GM12878 (cell line): Measurements from ENCODE around the gene CHSY3. TPM values are rescaled to one million over a fixed set of nuclear protein-coding genes. Genes with fewer than 3 reads are reported as not detected.

Experiments
- ATAC-seq: fragments of 200-7000 bp; cut with Tn5 transposase; 3 replicates; pipeline ENCODE4 v1.9.1; 2020; ENCODE audit warnings: mild to moderate bottlenecking, moderate library complexity
- BruUV-seq: library from RNA; stranded (reverse); fragments of 400-500 nt; replicated peaks from 2 replicates; lab custom pipeline; 2021; lab: Mats Ljungman, UMichigan
- CTCF ChIA-PET: fragments of 300-600 bp; sonication (Branson Sonifier 250); formaldehyde crosslinking; extraction: SDS; loops from one replicate; lab custom pipeline; 2021; ENCODE audit warnings: inconsistent platforms; lab: Yijun Ruan, JAX
- POLR2A ChIA-PET: fragments of 350-600 bp; formaldehyde crosslinking; extraction: SDS; loops from one replicate; lab custom pipeline; 2021; ENCODE audit warnings: inconsistent platforms; lab: Charles Lee
- RAD21 ChIA-PET: fragments of 300-600 bp; sonication (Branson Sonifier 250); formaldehyde crosslinking; loops from one replicate; lab custom pipeline; 2023; ENCODE audit warnings: antibody characterized with exemption; ENCODE audit not compliant: unreplicated experiment; lab: Charles Lee
- SMC1A ChIA-PET: fragments of 300-600 bp; sonication (Branson Sonifier 250); formaldehyde crosslinking; loops from one replicate; lab custom pipeline; 2023; ENCODE audit not compliant: unreplicated experiment, uncharacterized antibody; lab: Charles Lee
- DNase-seq: peaks from one replicate; pipeline ENCODE4 v3.0.0-alpha.2; 2011; ENCODE audit warnings: low read depth, low spot score
- FAIRE-seq: peaks from 3 replicates; lab custom pipeline; 2011; peaks lifted over from hg19 to GRCh38; lab: Jason Lieb, UNC
- H2AFZ ChIP-seq: 2 replicates; pipeline ENCODE4 v1.6.0; 2011; ENCODE audit warnings: low read depth, low read length, control low read depth; ENCODE audit not compliant: control insufficient read depth
- H3K27ac ChIP-seq: 2 replicates; pipeline ENCODE4 v1.5.1; 2011; ENCODE audit warnings: control low read depth; ENCODE audit not compliant: control insufficient read depth, insufficient read depth
- H3K27me3 ChIP-seq, 2 experiments: replicated peaks in 1 of 2; 2 replicates each; pipeline versions ENCODE4 v1.6.0 to v1.6.1; 2011; ENCODE audit warnings: low read length in 1 of 2; ENCODE audit not compliant: control insufficient read depth in 2 of 2, insufficient read depth in 2 of 2
- H3K36me3 ChIP-seq, 2 experiments: 2 replicates each; pipeline ENCODE4 v1.5.1; 2011; ENCODE audit warnings: low read length in 1 of 2; ENCODE audit not compliant: control insufficient read depth in 2 of 2, insufficient read depth in 2 of 2
- H3K4me1 ChIP-seq: 2 replicates; pipeline ENCODE4 v1.6.1; 2011; ENCODE audit warnings: mild to moderate bottlenecking, low read length, moderate library complexity, mixed read lengths; ENCODE audit not compliant: control insufficient read depth, insufficient read depth
- H3K4me2 ChIP-seq: 2 replicates; pipeline ENCODE4 v1.6.0; 2011; ENCODE audit warnings: control low read depth; ENCODE audit not compliant: control insufficient read depth, insufficient read depth
- H3K4me3 ChIP-seq: fragments of 200-600 bp; sonication (generic); 2 replicates; pipeline ENCODE4 v1.5.1; 2016
- H3K79me2 ChIP-seq: 2 replicates; pipeline ENCODE4 v1.6.0; 2011; ENCODE audit warnings: low read length; ENCODE audit not compliant: control insufficient read depth, insufficient read depth
- H3K9ac ChIP-seq: 2 replicates; pipeline ENCODE4 v1.8.0; 2011; ENCODE audit warnings: low read length, control low read depth, mixed read lengths; ENCODE audit not compliant: control insufficient read depth, insufficient read depth
- H3K9me3 ChIP-seq: replicated peaks from 3 replicates; pipeline ENCODE4 v1.5.1; 2011; ENCODE audit warnings: mild to moderate bottlenecking, low read length; ENCODE audit not compliant: control insufficient read depth, insufficient read depth
- H4K20me1 ChIP-seq: 2 replicates; pipeline ENCODE4 v1.6.0; 2011; ENCODE audit not compliant: control insufficient read depth, insufficient read depth
- CREM ChIP-seq: IDR thresholded peaks from 2 replicates; pipeline ENCODE4 v1.6.1; 2014; ENCODE audit warnings: antibody characterized with exemption, low read depth
- E2F4 ChIP-seq: IDR thresholded peaks from 2 replicates; pipeline ENCODE4 v1.6.1; 2012; ENCODE audit warnings: low read depth, low read length, improper control_type of control experiment
- NFYA ChIP-seq: IDR thresholded peaks from 2 replicates; pipeline ENCODE4 v1.6.1; 2011; ENCODE audit warnings: low read depth, mild to moderate bottlenecking, low read length, improper control_type of control experiment, borderline replicate concordance
- PRDM15 ChIP-seq: fragments of 450-650 bp; formaldehyde crosslinking; IDR thresholded peaks from 2 replicates; pipeline ENCODE4 v1.4.0; 2020; ENCODE audit warnings: mild to moderate bottlenecking, moderate library complexity
- SREBF1 ChIP-seq: IDR thresholded peaks from 2 replicates; pipeline ENCODE4 v1.6.1; 2012; ENCODE audit warnings: mild to moderate bottlenecking, low read length
- USF1 ChIP-seq: IDR thresholded peaks from 2 replicates; pipeline ENCODE4 v1.6.1; 2011; ENCODE audit warnings: borderline replicate concordance, low read depth, mild to moderate bottlenecking, moderate library complexity, mixed read lengths, low read length; ENCODE audit not compliant: insufficient read depth; ENCODE audit errors: extremely low read length
- YBX1 ChIP-seq: fragments of 450-650 bp; IDR thresholded peaks from 2 replicates; pipeline ENCODE4 v1.6.1; 2016; ENCODE audit warnings: antibody characterized with exemption
- WGBS: methylation state at CpG from one replicate; pipeline ENCODE4 v1.1.6; 2016; ENCODE audit warnings: low lambda C conversion rate; ENCODE audit not compliant: insufficient replicate concordance, insufficient coverage; ENCODE audit errors: missing lambda C conversion rate; 5-methylcytosine and 5-hydroxymethylcytosine counted together
- in situ Hi-C: fragments of 300-500 bp; cut with MboI; formaldehyde crosslinking; loops from 9 replicates; pipeline ENCODE4 v1.14.3; 2018; ENCODE audit warnings: mixed read lengths
- intact Hi-C: fragments of 100-400 bp; cut with micrococcal nuclease; formaldehyde crosslinking; loops from one replicate; pipeline ENCODE4 v1.14.2; 2022; ENCODE audit not compliant: unreplicated experiment
- polyA plus RNA-seq, 11 experiments: library from polyadenylated mRNA; depleted of rRNA in 4 of 11; unstranded in 6 of 11; stranded (reverse) in 5 of 11; fragments of >200 nt; fragmentation: Nextera tagmentation in 4 of 11; fragmentation: Illumina TruSeq in 1 of 11; extraction: Ambion mirVana in 4 of 11; extraction: Trizol in 1 of 11; gene quantifications; 1 replicate in 1 of 11; 2 replicates in 10 of 11; pipeline versions ENCODE4 v1.2.1 to v1.2.3, GENCODE V29; 2011 to 2016; ENCODE audit warnings: inconsistent platforms in 2 of 11, missing spikeins in 2 of 11, low read depth in 1 of 11
- total RNA-seq, 4 experiments: library from RNA; depleted of rRNA in 3 of 4; stranded (reverse); fragments of >200 nt in 3 of 4; fragmentation: Illumina TruSeq in 1 of 4; extraction: Trizol in 1 of 4; gene quantifications; 2 replicates each; pipeline versions ENCODE4 v1.2.1 to v1.2.3, GENCODE V29; 2013 to 2021

The CHSY3 gene
- total and polyA plus RNA-seq, 10 of the 15 experiments (the other 5 are each of a cell fraction or from before 2014, with no cell fraction given) = not detected

- RAD21 ChIA-PET = no interaction called here
- TF ChIP-seq PRDM15 (CRISPR knock-in tag) (no peak), YBX1 (no peak)
- H3K27ac ChIP-seq = no peak overlapping the region
- SMC1A ChIA-PET = no interaction called here
- H3K4me3 ChIP-seq = no peak overlapping the region
- no peak for FAIRE-seq
- POLR2A ChIA-PET = no interaction called here
- peaks cover 1% of the 10 kb centered on the region; the same call in 1 of the 3 replicates for H3K9me3 ChIP-seq
- no peaks in the 10 kb centered on the region for H3K27me3 ChIP-seq
- 0% methylated on average over 2 of the region's 2 CpGs for WGBS
- H3K4me1 ChIP-seq = no peaks in the 10 kb centered on the region
- no peak for ATAC-seq
- CTCF ChIA-PET = no interaction called here
- no peak overlapping the region for H3K4me2 ChIP-seq
- BruUV-seq = no TSS peak
- H2AFZ ChIP-seq = no peak overlapping the region
- intact Hi-C loops (no loop called here), in situ Hi-C loops (no loop called here)
- H4K20me1 ChIP-seq = no peaks in the 10 kb centered on the region
- no peak for DNase-seq
- no peak overlapping the region for H3K9ac ChIP-seq
- no peaks in the 10 kb centered on the region for H3K79me2 ChIP-seq
- no peaks in the 10 kb centered on the region for H3K36me3 ChIP-seq
Measured at GRCh38 chr5:129935626-129936025, 31.4 kb downstream of the CHSY3 start.

- no peak overlapping the region for H3K27ac ChIP-seq
- no peak for DNase-seq
- WGBS = 0% methylated on average over 3 of the region's 3 CpGs
- H3K36me3 ChIP-seq = no peaks in the 10 kb centered on the region
- no peak for FAIRE-seq
- CTCF ChIA-PET = no interaction called here
- in situ Hi-C loops (no loop called here), intact Hi-C loops (no loop called here)
- POLR2A ChIA-PET = no interaction called here
- H3K4me3 ChIP-seq = no peak overlapping the region
- BruUV-seq = no TSS peak
- H2AFZ ChIP-seq = no peak overlapping the region
- RAD21 ChIA-PET = no interaction called here
- no peak overlapping the region for H3K9ac ChIP-seq
- ATAC-seq = no peak
- TF ChIP-seq USF1 (no peak), NFYA (no peak), SREBF1 (no peak), E2F4 (no peak), CREM (no peak)
- no peaks in the 10 kb centered on the region for H3K79me2 ChIP-seq
- H3K27me3 ChIP-seq = no peaks in the 10 kb centered on the region
- H3K4me1 ChIP-seq = no peaks in the 10 kb centered on the region
- H3K4me2 ChIP-seq = no peak overlapping the region
- no peaks in the 10 kb centered on the region for H4K20me1 ChIP-seq
- H3K9me3 ChIP-seq = peaks cover 1% of the 10 kb centered on the region; the same call in 1 of the 3 replicates
- SMC1A ChIA-PET = no interaction called here
Measured at GRCh38 chr5:129938077-129938476, 33.8 kb downstream of the CHSY3 start.
